H1 (cell line): Measurements from ENCODE around the gene TP63. TPM values are rescaled to one million over a fixed set of nuclear protein-coding genes. Genes with fewer than 3 reads are reported as not detected.

ENCODE experiments used
- CTCF ChIA-PET: fragments of 300-600 bp; sonication (Branson Sonifier 250); formaldehyde crosslinking; loops from one replicate; lab custom pipeline; 2021; ENCODE audit not compliant: partially characterized antibody; lab: Charles Lee
- POLR2A ChIA-PET: fragments of 300-600 bp; sonication (Branson Sonifier 250); formaldehyde crosslinking; loops from one replicate; lab custom pipeline; 2021; ENCODE audit warnings: inconsistent platforms; ENCODE audit not compliant: partially characterized antibody; lab: Charles Lee
- DNase-seq, 2 experiments: peaks; one replicate each; pipeline versions ENCODE4 v3.0.0 to v3.0.0-alpha.2; 2010 to 2022; ENCODE audit warnings: low spot score in 2 of 2, low read depth in 1 of 2, mixed read lengths in 1 of 2
- FAIRE-seq: peaks from 2 replicates; lab custom pipeline; 2011; peaks lifted over from hg19 to GRCh38; lab: Jason Lieb, UNC
- H2AFZ ChIP-seq: 2 replicates; pipeline ENCODE4 v1.8.1; 2012; ENCODE audit warnings: low read length, inconsistent platforms
- H2AK5ac ChIP-seq: 2 replicates; pipeline ENCODE4 v1.6.1; 2013; ENCODE audit warnings: low read depth, low read length
- H2BK120ac ChIP-seq: replicated peaks from 2 replicates; pipeline ENCODE3; 2013; ENCODE audit warnings: low read depth, low read length, inconsistent platforms
- H2BK12ac ChIP-seq: 2 replicates; pipeline ENCODE4 v1.6.1; 2013; ENCODE audit warnings: low read depth, low read length
- H2BK15ac ChIP-seq: 2 replicates; pipeline ENCODE4 v1.6.1; 2013; ENCODE audit warnings: low read length
- H2BK20ac ChIP-seq: 2 replicates; pipeline ENCODE4 v1.6.1; 2013; ENCODE audit warnings: low read length
- H2BK5ac ChIP-seq: 2 replicates; pipeline ENCODE4 v1.6.1; 2013; ENCODE audit warnings: low read depth, low read length
- H3K14ac ChIP-seq: 2 replicates; pipeline ENCODE4 v1.6.1; 2013; ENCODE audit warnings: inconsistent platforms; ENCODE audit not compliant: insufficient read length
- H3K18ac ChIP-seq: 2 replicates; pipeline ENCODE4 v1.6.1; 2013; ENCODE audit warnings: low read length; ENCODE audit errors: extremely low read depth
- H3K23ac ChIP-seq: 2 replicates; pipeline ENCODE4 v1.6.1; 2013; ENCODE audit warnings: inconsistent platforms; ENCODE audit not compliant: insufficient read length
- H3K23me2 ChIP-seq: 2 replicates; pipeline ENCODE4 v1.6.1; 2013; ENCODE audit warnings: low read depth, low read length
- H3K27ac ChIP-seq: 2 replicates; pipeline ENCODE4 v1.6.1; 2011; ENCODE audit warnings: low read depth, low read length, inconsistent platforms
- H3K27me3 ChIP-seq, 4 experiments: replicated peaks in 1 of 4; 1 replicate in 1 of 4; 2 replicates in 3 of 4; pipeline versions ENCODE4 v1.6.1 to v1.8.1; 2011 to 2013; ENCODE audit warnings: low read length in 3 of 4, mild to moderate bottlenecking in 3 of 4, inconsistent platforms in 2 of 4, mixed read lengths in 2 of 4, moderate library complexity in 1 of 4; ENCODE audit not compliant: control insufficient read depth in 3 of 4, insufficient read depth in 3 of 4; ENCODE audit errors: extremely low read depth in 1 of 4
- H3K36me3 ChIP-seq, 4 experiments: 2 replicates each; pipeline versions ENCODE4 v1.6.1 to v1.8.1; 2011 to 2013; ENCODE audit warnings: mild to moderate bottlenecking in 4 of 4, low read length in 3 of 4, moderate library complexity in 2 of 4, control low read depth in 1 of 4, inconsistent platforms in 1 of 4; ENCODE audit not compliant: insufficient read depth in 4 of 4, control insufficient read depth in 2 of 4
- H3K4ac ChIP-seq: replicated peaks from 2 replicates; pipeline ENCODE3; 2013; ENCODE audit warnings: low read length, low read depth, mixed read lengths, inconsistent platforms; ENCODE audit not compliant: insufficient read length
- H3K4me1 ChIP-seq, 4 experiments: replicated peaks in 1 of 4; 1 replicate in 1 of 4; 2 replicates in 3 of 4; pipeline versions ENCODE4 v1.6.1 to v1.8.1; 2011 to 2013; ENCODE audit warnings: low read length in 3 of 4, inconsistent platforms in 2 of 4, mixed read lengths in 1 of 4; ENCODE audit not compliant: insufficient read depth in 4 of 4, control insufficient read depth in 3 of 4
- H3K4me2 ChIP-seq, 2 experiments: 2 replicates each; pipeline versions ENCODE4 v1.6.1 to v1.8.1; 2011 to 2013; ENCODE audit warnings: low read depth in 2 of 2, low read length in 2 of 2, control low read depth in 1 of 2, inconsistent platforms in 1 of 2, mild to moderate bottlenecking in 1 of 2; ENCODE audit not compliant: insufficient read depth in 1 of 2
- H3K4me3 ChIP-seq, 4 experiments: fragments of 200-600, 300-600 bp in 1 of 4; sonication (generic), shearing (Covaris generic), sonication (Bioruptor Twin) in 1 of 4; 2 replicates each; pipeline versions ENCODE4 v1.5.1 to v1.8.1; 2011 to 2016; ENCODE audit warnings: low read length in 4 of 4, low read depth in 3 of 4, control low read depth in 2 of 4, inconsistent platforms in 2 of 4, mild to moderate bottlenecking in 2 of 4, mixed read lengths in 1 of 4, moderate library complexity in 1 of 4; ENCODE audit not compliant: insufficient read depth in 2 of 4; ENCODE audit errors: extremely low read depth in 1 of 4
- H3K56ac ChIP-seq: replicated peaks from 2 replicates; pipeline ENCODE3; 2013; ENCODE audit warnings: low read depth, mild to moderate bottlenecking, mixed read lengths, low read length, inconsistent platforms; ENCODE audit not compliant: insufficient read length
- H3K79me1 ChIP-seq: 2 replicates; pipeline ENCODE4 v1.6.1; 2013; ENCODE audit warnings: low read depth, low read length, control low read depth
- H3K79me2 ChIP-seq, 2 experiments: 2 replicates each; pipeline versions ENCODE4 v1.6.1 to v1.8.1; 2012 to 2013; ENCODE audit warnings: low read length in 2 of 2, mild to moderate bottlenecking in 2 of 2, inconsistent platforms in 1 of 2; ENCODE audit not compliant: insufficient read depth in 2 of 2, control insufficient read depth in 1 of 2
- H3K9ac ChIP-seq, 4 experiments: replicated peaks in 1 of 4; 1 replicate in 1 of 4; 2 replicates in 3 of 4; pipeline versions ENCODE4 v1.6.1 to v1.8.1; 2011 to 2013; ENCODE audit warnings: low read depth in 3 of 4, low read length in 3 of 4, control low read depth in 2 of 4, mild to moderate bottlenecking in 2 of 4, moderate library complexity in 2 of 4, inconsistent platforms in 1 of 4; ENCODE audit errors: extremely low read depth in 1 of 4
- H3K9me3 ChIP-seq, 2 experiments: 2 replicates each; pipeline versions ENCODE4 v1.6.1 to v1.8.1; 2012 to 2013; ENCODE audit warnings: mild to moderate bottlenecking in 2 of 2, moderate library complexity in 2 of 2, control low read depth in 1 of 2, inconsistent platforms in 1 of 2, low read depth in 1 of 2, low read length in 1 of 2, mixed read lengths in 1 of 2; ENCODE audit not compliant: insufficient read depth in 2 of 2
- H4K20me1 ChIP-seq, 2 experiments: replicated peaks in 1 of 2; 2 replicates each; pipeline versions ENCODE3 to v1.8.1; 2011 to 2013; ENCODE audit warnings: inconsistent platforms in 2 of 2, low read length in 2 of 2, mild to moderate bottlenecking in 1 of 2; ENCODE audit not compliant: insufficient read depth in 2 of 2, control insufficient read depth in 1 of 2
- H4K5ac ChIP-seq: 2 replicates; pipeline ENCODE4 v1.6.1; 2013; ENCODE audit warnings: low read length, low read depth, mixed read lengths, inconsistent platforms; ENCODE audit not compliant: insufficient read length
- H4K8ac ChIP-seq: 2 replicates; pipeline ENCODE4 v1.8.0; 2013; ENCODE audit warnings: mild to moderate bottlenecking, moderate library complexity, low read length, inconsistent platforms; ENCODE audit not compliant: insufficient read depth; ENCODE audit errors: extremely low read depth
- H4K91ac ChIP-seq: replicated peaks from 2 replicates; pipeline ENCODE3; 2013; ENCODE audit warnings: low read length, mixed read lengths, inconsistent platforms; ENCODE audit not compliant: insufficient read length
- BCL11A ChIP-seq, 2 experiments: IDR thresholded peaks; one replicate each; pipeline ENCODE4 v1.6.1; 2011; ENCODE audit warnings: low read depth in 2 of 2, low read length in 2 of 2, mild to moderate bottlenecking in 2 of 2
- CBX8 ChIP-seq: fragments of 300-800, 300-1000 bp; sonication (generic); IDR thresholded peaks from 2 replicates; pipeline ENCODE4 v1.7.1; 2016; ENCODE audit warnings: low read depth, low read length, borderline replicate concordance
- CEBPB ChIP-seq: IDR thresholded peaks from 2 replicates; pipeline ENCODE4 v1.6.1; 2012; ENCODE audit warnings: low read depth, low read length
- EZH2 ChIP-seq: fragments of 200-600 bp; sonication (generic); IDR thresholded peaks from 2 replicates; pipeline ENCODE4 v1.7.1; 2012; ENCODE audit warnings: low read depth, mild to moderate bottlenecking, moderate library complexity, low read length, inconsistent platforms; ENCODE audit not compliant: severe bottlenecking
- FOSL1 ChIP-seq: IDR thresholded peaks from 2 replicates; pipeline ENCODE4 v1.6.1; 2011; ENCODE audit warnings: mild to moderate bottlenecking, low read depth, low read length, moderate library complexity; ENCODE audit not compliant: insufficient read depth
- GTF2F1 ChIP-seq: IDR thresholded peaks from 2 replicates; pipeline ENCODE4 v1.6.1; 2012; ENCODE audit warnings: low read depth, low read length, improper control_type of control experiment, borderline replicate concordance
- KDM4A ChIP-seq: IDR thresholded peaks from one replicate; pipeline ENCODE4 v1.7.1; 2012; ENCODE audit warnings: low read depth, mild to moderate bottlenecking, moderate library complexity, low read length, inconsistent platforms; ENCODE audit not compliant: severe bottlenecking
- NANOG ChIP-seq: IDR thresholded peaks from 2 replicates; pipeline ENCODE4 v1.6.1; 2011; ENCODE audit warnings: low read length, low read depth, mild to moderate bottlenecking, inconsistent platforms; ENCODE audit not compliant: insufficient read depth, poor library complexity, severe bottlenecking
- POLR2AphosphoS5 ChIP-seq: IDR thresholded peaks from 2 replicates; pipeline ENCODE4 v1.6.1; 2011; ENCODE audit warnings: low read depth, low read length
- POU5F1 ChIP-seq: IDR thresholded peaks from 2 replicates; pipeline ENCODE4 v1.6.1; 2011; ENCODE audit warnings: low read depth, mild to moderate bottlenecking, low read length, moderate library complexity
- RAD21 ChIP-seq, 2 experiments: IDR thresholded peaks in 1 of 2; conservative IDR thresholded peaks in 1 of 2; 2 replicates each; pipeline ENCODE4 v1.6.1; 2011; ENCODE audit warnings: low read depth in 2 of 2, low read length in 2 of 2, improper control_type of control experiment in 1 of 2, inconsistent platforms in 1 of 2, mild to moderate bottlenecking in 1 of 2, moderate library complexity in 1 of 2
- RFX5 ChIP-seq: IDR thresholded peaks from 2 replicates; pipeline ENCODE4 v1.6.1; 2011; ENCODE audit warnings: low read depth, low read length, improper control_type of control experiment, borderline replicate concordance
- SIX5 ChIP-seq: IDR thresholded peaks from 2 replicates; pipeline ENCODE4 v1.6.1; 2011; ENCODE audit warnings: mild to moderate bottlenecking, low read depth, low read length
- TAF1 ChIP-seq: IDR thresholded peaks from 2 replicates; pipeline ENCODE4 v1.6.1; 2011; ENCODE audit warnings: mild to moderate bottlenecking, low read depth, low read length
- WGBS, 2 experiments: shearing (Covaris generic) in 1 of 2; methylation state at CpG; one replicate each; pipeline versions ENCODE4 v1.1.6 to v1.1.7; 2013 to 2015; ENCODE audit warnings: low lambda C conversion rate in 2 of 2, mixed read lengths in 2 of 2, inconsistent platforms in 1 of 2, low coverage in 1 of 2, missing lambda C conversion rate in 1 of 2; ENCODE audit not compliant: insufficient replicate concordance in 2 of 2, insufficient coverage in 1 of 2, insufficient read length in 1 of 2; ENCODE audit errors: extremely low coverage in 1 of 2, missing lambda C conversion rate in 1 of 2; 5-methylcytosine and 5-hydroxymethylcytosine counted together
- polyA plus RNA-seq, 7 experiments: library from polyadenylated mRNA; depleted of rRNA in 3 of 7; stranded (reverse) in 5 of 7; unstranded in 2 of 7; fragments of >200 nt in 5 of 7; fragments of 200-250 nt in 2 of 7; gene quantifications; 1 replicate in 5 of 7; 2 replicates in 1 of 7; 4 replicates in 1 of 7; pipeline versions ENCODE4 v1.2.1 to v1.2.3, GENCODE V29; 2011 to 2013; ENCODE audit warnings: missing spikeins in 2 of 7, mixed read lengths in 2 of 7
- total RNA-seq: library from RNA; stranded (reverse); fragmentation: NEBNext Ultra II Directional; extraction: Animal tissue kit (Norgen Biotek cat#: 25700); gene quantifications from 2 replicates; pipeline ENCODE4 v1.2.1, GENCODE V29; 2021

The TP63 gene
- total and polyA plus RNA-seq, 2 of the 8 experiments (the other 6 are each of a cell fraction or from before 2014, with no cell fraction given) = not detected

DNA sequence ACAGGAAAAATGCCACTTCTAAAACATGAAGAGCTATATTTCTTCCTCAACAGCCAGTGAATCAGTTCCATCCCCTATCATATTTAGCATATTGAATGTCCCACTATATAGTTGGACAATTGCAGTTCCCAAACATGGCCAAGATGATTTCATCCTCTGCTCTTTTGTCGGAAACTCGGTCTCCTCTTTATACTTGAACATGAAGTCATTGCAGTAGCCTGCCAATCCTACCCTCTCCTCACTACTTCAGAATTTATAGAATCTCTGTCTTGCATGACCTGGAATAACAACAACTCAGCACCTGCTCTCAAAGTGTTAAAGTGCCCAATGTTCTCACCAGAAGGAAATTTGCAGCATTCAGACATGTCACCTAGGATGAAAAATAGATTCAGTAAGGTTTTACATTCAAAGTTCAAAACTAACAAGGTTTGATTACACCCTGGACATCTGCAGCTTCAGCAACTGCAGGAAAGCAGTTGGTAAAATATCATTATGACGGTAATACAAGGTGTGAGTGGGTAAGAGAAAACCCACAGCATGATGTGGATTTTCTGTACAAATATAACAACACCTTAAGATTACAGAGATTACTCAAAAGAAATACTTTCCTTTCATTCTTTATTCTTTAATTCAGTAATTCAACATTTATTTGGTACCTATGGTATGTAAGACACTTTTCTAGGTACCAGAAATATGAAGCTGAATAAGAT, 52.5 kb downstream of the TP63 start:
- Histone ChIP-seq H3K56ac (no peak overlapping the region), H3K4ac (no peak overlapping the region), H3K4me3 (no peak overlapping the region), H2BK5ac (no peak overlapping the region), H3K23ac (no peak overlapping the region), H3K14ac (no peak overlapping the region), H2BK15ac (no peak overlapping the region), H4K5ac (no peak overlapping the region), H3K9ac (no peak overlapping the region), H3K18ac (no peak overlapping the region), H3K23me2 (no peaks in the 10 kb centered on the region), H3K36me3 (no peaks in the 10 kb centered on the region), H3K27me3 (no peaks in the 10 kb centered on the region), H2AK5ac (no peak overlapping the region), H3K4me2 (no peak overlapping the region), H2AFZ (no peak overlapping the region), H3K79me1 (no peaks in the 10 kb centered on the region), H3K9me3 (no peaks in the 10 kb centered on the region), H3K79me2 (no peaks in the 10 kb centered on the region), H2BK20ac (no peak overlapping the region), H4K8ac (no peak overlapping the region), H2BK12ac (no peak overlapping the region), H3K27ac (no peak overlapping the region), H4K91ac (no peak overlapping the region), H4K20me1 (no peaks in the 10 kb centered on the region), H3K4me1 (no peaks in the 10 kb centered on the region), H2BK120ac (no peak overlapping the region)
- no peak for FAIRE-seq
- ChIA-PET CTCF (no interaction called here), POLR2A (no interaction called here)
- 86% methylated on average over 3 of the region's 3 CpGs; no CpG with 5 or more reads in 1 of the 2 experiments for WGBS, 2 experiments
- DNase-seq = no peak
- TF ChIP-seq GTF2F1 (no peak), POU5F1 (no peak), KDM4A (no peak), EZH2 (no peak), SIX5 (no peak), RAD21 (IDR thresholded peaks at IDR 0.05 in 1 of 2, conservative IDR thresholded peaks at IDR 0.05 in 1 of 2; ENCODE audit: low read depth in 2 of 2, low read length in 2 of 2) (no peak), CBX8 (no peak), RFX5 (no peak), TAF1 (no peak), BCL11A (IDR thresholded peaks at IDR 0.05; ENCODE audit: low read depth in 2 of 2, low read length in 2 of 2) (no peak), NANOG (no peak), FOSL1 (no peak), CEBPB (no peak), POLR2AphosphoS5 (no peak)
